T-helper 9 cell (primary cell): Measurements from ENCODE around the gene LGR6.
"Not testable (repeated sequence)": the region's sequence is repeated elsewhere in the genome, so short reads cannot be mapped to it uniquely, and the experiment has no call there.

Experiments used
- DNase-seq: peaks from one replicate; pipeline ENCODE4 v3.0.0-alpha.2; 2020

The LGR6 gene

GRCh38 chr1:202244841-202245261 lies 51.3 kb downstream of the LGR6 start:
- no peak for DNase-seq

GRCh38 chr1:202245391-202245790 lies 51.8 kb downstream of the LGR6 start:
- DNase-seq: no peak

- no peak for DNase-seq
These were observed 53.5 kb downstream of the LGR6 start for GRCh38 chr1:202247104-202247503.

GRCh38 chr1:202247837-202248795 lies 54.5 kb downstream of the LGR6 start:
- no peak for DNase-seq

- DNase-seq: no peak
These were observed 55.3 kb downstream of the LGR6 start for GRCh38 chr1:202248861-202249260.

GRCh38 chr1:202249436-202249835 lies 55.8 kb downstream of the LGR6 start:
- DNase-seq: no peak

- DNase-seq: no peak
These were observed 56.2 kb downstream of the LGR6 start for GRCh38 chr1:202249846-202250245.

- no peak for DNase-seq
These were observed 57.4 kb downstream of the LGR6 start for GRCh38 chr1:202250982-202251381.

- DNase-seq: no peak
These were observed 58.0 kb downstream of the LGR6 start for GRCh38 chr1:202251424-202252256.

- no peak for DNase-seq
These were observed 58.7 kb downstream of the LGR6 start for GRCh38 chr1:202252271-202252670.

GRCh38 chr1:202254454-202255252 lies 61.1 kb downstream of the LGR6 start:
- no peak for DNase-seq

GRCh38 chr1:202255343-202255742 lies 61.7 kb downstream of the LGR6 start:
- DNase-seq: no peak

- DNase-seq: no peak
These were observed 66.1 kb downstream of the LGR6 start for GRCh38 chr1:202259705-202260104.

GRCh38 chr1:202261209-202261958 lies 67.8 kb downstream of the LGR6 start:
- not testable (repeated sequence) for DNase-seq

GRCh38 chr1:202263628-202264027 lies 70.0 kb downstream of the LGR6 start:
- DNase-seq: no peak

- no peak for DNase-seq
These were observed 70.7 kb downstream of the LGR6 start for GRCh38 chr1:202264300-202264699.

GRCh38 chr1:202264726-202265125 lies 71.1 kb downstream of the LGR6 start:
- DNase-seq: no peak

GRCh38 chr1:202266061-202266765 lies 72.6 kb downstream of the LGR6 start:
- no peak for DNase-seq

- DNase-seq: no peak
These were observed 74.4 kb downstream of the LGR6 start for GRCh38 chr1:202268032-202268431.

GRCh38 chr1:202268817-202269216 lies 75.2 kb downstream of the LGR6 start:
- no peak for DNase-seq

- no peak for DNase-seq
These were observed 77.3 kb downstream of the LGR6 start for GRCh38 chr1:202270871-202271326.
